Kidney (tissue), 14 donors: ENCODE measurements around the gene RHEX. TPM values are rescaled to one million over a fixed set of nuclear protein-coding genes. Genes with fewer than 3 reads are reported as not detected.

Experiments
- DNase-seq, 5 donors: peaks; one replicate each; pipeline ENCODE4 v3.0.0-alpha.2; 2013 to 2020
- FAIRE-seq: peaks from 2 replicates; lab custom pipeline; 2012; peaks lifted over from hg19 to GRCh38; lab: Jason Lieb, UNC
- H3K27ac ChIP-seq, 2 donors: one replicate each; pipeline ENCODE4 v1.7.0; 2013; ENCODE audit warnings: low read depth in 2 of 2, low read length in 2 of 2, inconsistent platforms in 1 of 2
- H3K27me3 ChIP-seq: one replicate; pipeline ENCODE4 v1.7.1; 2013; ENCODE audit warnings: low read length, inconsistent platforms; ENCODE audit not compliant: control insufficient read depth, insufficient read depth
- H3K36me3 ChIP-seq, 3 donors: one replicate each; pipeline versions ENCODE4 v1.7.0 to v1.7.1; 2013; ENCODE audit warnings: low read length in 3 of 3, control low read depth in 1 of 3, inconsistent platforms in 1 of 3; ENCODE audit not compliant: insufficient read depth in 3 of 3, control insufficient read depth in 2 of 3
- H3K4me1 ChIP-seq, 3 donors: one replicate each; pipeline versions ENCODE4 v1.7.0 to v1.7.1; 2013; ENCODE audit warnings: low read length in 3 of 3, inconsistent platforms in 1 of 3, low read depth in 1 of 3; ENCODE audit not compliant: control insufficient read depth in 2 of 3, insufficient read depth in 2 of 3
- H3K4me3 ChIP-seq, 3 donors: one replicate each; pipeline versions ENCODE4 v1.7.0 to v1.8.1; 2013; ENCODE audit warnings: low read length in 3 of 3, control low read depth in 1 of 3, inconsistent platforms in 1 of 3
- H3K9ac ChIP-seq, 3 donors: one replicate each; pipeline versions ENCODE4 v1.7.0 to v1.7.1; 2013; ENCODE audit warnings: low read length in 3 of 3, control low read depth in 1 of 3, inconsistent platforms in 1 of 3
- H3K9me3 ChIP-seq, 3 donors: one replicate each; pipeline versions ENCODE4 v1.7.0 to v1.7.1; 2013; ENCODE audit warnings: low read length in 3 of 3, control low read depth in 1 of 3, inconsistent platforms in 1 of 3; ENCODE audit not compliant: control insufficient read depth in 2 of 3, insufficient read depth in 1 of 3
- CTCF ChIP-seq: IDR thresholded peaks from 3 replicates; pipeline ENCODE4 v1.5.1; 2012; ENCODE audit warnings: mild to moderate bottlenecking, moderate library complexity, borderline replicate concordance; ENCODE audit not compliant: insufficient read depth; ENCODE audit errors: extremely low read depth
- intact Hi-C: fragments of 100-400 bp; cut with DNase I; formaldehyde crosslinking; loops from one replicate; pipeline ENCODE4 v1.11.1; 2022
- polyA plus RNA-seq: library from polyadenylated mRNA; stranded (reverse); fragments of 350-450 nt; fragmentation: Illumina TruSeq; extraction: RNeasy Lipid Tissue Mini Kit (QIAGEN cat#74804); gene quantifications from one replicate; pipeline ENCODE4 v1.2.3, GENCODE V29; 2014; ENCODE audit warnings: low read depth, low replicate concordance; ENCODE audit not compliant: insufficient read depth
- total RNA-seq: library from RNA; stranded (reverse); fragmentation: NEBNext Ultra II Directional; extraction: Animal tissue kit (Norgen Biotek cat#: 25700); gene quantifications from one replicate; pipeline ENCODE4 v1.2.1, GENCODE V29; 2021
- donor health status: control.
- donor health status: control.
- donor health status: control.
- donor health status: control.
- donor health status: control.
- donor health status: DM: yes; HTN: yes; CAD: no.
- donor health status: Normal renal cell carcinoma (clear cell type).

Gene RHEX
- total and polyA plus RNA-seq, 2 donors from 2014 or later: 10.2 to 39.5 TPM

- FAIRE-seq: no peak
Observed at GRCh38 chr1:206145771-206146290, 92.9 kb downstream of the RHEX start.

More at GRCh38 chr1:206145771-206146290, 92.9 kb downstream of the RHEX start:
- intact Hi-C loops: no loop called here
- H3K27me3 ChIP-seq: no peaks in the 10 kb centered on the region
- H3K9ac ChIP-seq: no peak overlapping the region
- TF ChIP-seq CTCF: no peak
- H3K4me3 ChIP-seq: no peak overlapping the region
- no peak for DNase-seq
- no peaks in the 10 kb centered on the region for H3K4me1 ChIP-seq
- no peaks in the 10 kb centered on the region for H3K9me3 ChIP-seq
- H3K27ac ChIP-seq: no peak overlapping the region
- no peaks in the 10 kb centered on the region for H3K36me3 ChIP-seq

Other genes with a start within 250 kb of the RHEX start
- gene SLC41A1, start 240.0 kb upstream of the RHEX start, total RNA-seq: 19.1 TPM
- 20.9 TPM for gene SLC41A1, start 240.0 kb upstream of the RHEX start, polyA plus RNA-seq
- gene PM20D1, start 203.0 kb upstream of the RHEX start, total RNA-seq: 0.69 TPM
- 1.6 TPM for gene PM20D1, start 203.0 kb upstream of the RHEX start, polyA plus RNA-seq
- gene SLC26A9, start 109.7 kb upstream of the RHEX start, total RNA-seq: 0.69 TPM
- 5.9 TPM for gene SLC26A9, start 109.7 kb upstream of the RHEX start, polyA plus RNA-seq
- gene RAB7B, start 49.8 kb upstream of the RHEX start, total RNA-seq: 2.0 TPM
- gene RAB7B, start 49.8 kb upstream of the RHEX start, polyA plus RNA-seq: 0.73 TPM
- gene CTSE, start 29.3 kb upstream of the RHEX start, total RNA-seq: 1.6 TPM
- not detected for gene CTSE, start 29.3 kb upstream of the RHEX start, polyA plus RNA-seq
- 0.69 TPM for gene AVPR1B, start 64.2 kb downstream of the RHEX start, total RNA-seq
- gene AVPR1B, start 64.2 kb downstream of the RHEX start, polyA plus RNA-seq: not detected
- gene FAM72A, start 149.7 kb downstream of the RHEX start, total RNA-seq: 3.4 TPM
- gene FAM72A, start 149.7 kb downstream of the RHEX start, polyA plus RNA-seq: 1.8 TPM
- 67.3 TPM for gene SRGAP2, start 150.4 kb downstream of the RHEX start, total RNA-seq
- gene SRGAP2, start 150.4 kb downstream of the RHEX start, polyA plus RNA-seq: 11.4 TPM